GM12891 (cell line): ENCODE results near the gene ZSCAN22.

Experiments
- DNase-seq: peaks from one replicate; pipeline ENCODE4 v3.0.0; 2011; ENCODE audit warnings: low spot score; ENCODE audit not compliant: insufficient read length
- FAIRE-seq: peaks from 2 replicates; lab custom pipeline; 2011; peaks lifted over from hg19 to GRCh38; lab: Jason Lieb, UNC
- PAX5 ChIP-seq: IDR thresholded peaks from 2 replicates; pipeline ENCODE4 v1.6.1; 2011; ENCODE audit warnings: low read length, moderate library complexity, mild to moderate bottlenecking; ENCODE audit not compliant: insufficient read depth, severe bottlenecking
- POLR2A ChIP-seq: IDR thresholded peaks from 2 replicates; pipeline ENCODE4 v1.6.1; 2011; ENCODE audit warnings: low read depth, low read length, control low read depth
- POLR2AphosphoS5 ChIP-seq: IDR thresholded peaks from 2 replicates; pipeline ENCODE4 v1.6.1; 2011; ENCODE audit warnings: low read depth, low read length, control low read depth
- POU2F2 ChIP-seq: IDR thresholded peaks from 2 replicates; pipeline ENCODE4 v1.6.1; 2011; ENCODE audit warnings: low read depth, mild to moderate bottlenecking, control low read depth, low read length, moderate library complexity
- SPI1 ChIP-seq: IDR thresholded peaks from 2 replicates; pipeline ENCODE4 v1.6.1; 2011; ENCODE audit warnings: low read depth, low read length, control low read depth
- TAF1 ChIP-seq: IDR thresholded peaks from 2 replicates; pipeline ENCODE4 v1.6.1; 2011; ENCODE audit warnings: low read depth, low read length, control low read depth

Gene ZSCAN22

DNA sequence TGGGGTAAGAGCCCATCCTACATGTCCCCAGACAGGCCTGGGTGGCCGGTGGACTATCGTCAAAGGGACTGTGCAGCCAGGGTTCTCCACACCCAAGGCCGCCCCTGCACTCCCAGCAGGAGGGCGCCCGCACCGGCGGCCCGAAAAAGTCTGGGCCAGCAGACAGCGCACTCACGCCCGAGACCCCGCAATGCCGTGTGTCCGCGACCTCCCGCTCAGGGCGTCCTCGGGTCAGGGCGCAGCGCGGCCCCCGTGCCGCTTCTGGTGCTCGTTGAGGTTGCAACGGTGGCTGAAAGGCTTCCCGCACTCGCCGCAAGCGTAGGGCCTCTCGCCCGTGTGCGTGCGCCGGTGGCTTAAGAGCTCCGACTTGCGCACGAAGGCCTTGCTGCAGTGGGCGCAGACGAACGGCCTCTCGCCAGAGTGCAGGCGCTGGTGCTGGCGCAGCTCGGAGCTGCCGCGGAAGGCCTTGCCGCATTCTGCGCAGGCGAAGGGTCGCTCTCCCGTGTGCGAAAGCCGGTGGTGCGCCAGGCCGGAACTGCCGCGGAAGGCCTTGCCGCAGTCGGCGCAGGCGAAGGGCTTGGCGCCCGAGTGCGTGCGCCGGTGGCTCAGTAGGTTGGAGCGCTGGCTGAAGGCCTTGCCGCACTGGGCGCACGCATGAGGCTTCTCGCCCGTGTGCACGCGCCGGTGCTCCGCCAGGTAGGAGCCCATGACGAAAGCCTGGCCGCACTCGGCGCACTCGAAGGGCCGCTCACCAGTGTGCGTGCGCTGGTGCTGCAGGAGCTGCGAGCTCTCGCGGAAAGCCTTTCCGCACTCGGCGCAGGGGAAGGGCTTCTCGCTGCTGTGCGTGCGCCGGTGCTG, 29.3 kb downstream of the ZSCAN22 start:
- FAIRE-seq = no peak
- DNase-seq = no peak
- TF ChIP-seq PAX5 (no peak), POU2F2 (no peak), SPI1 (no peak), POLR2A (no peak), TAF1 (no peak), POLR2AphosphoS5 (no peak)

DNA sequence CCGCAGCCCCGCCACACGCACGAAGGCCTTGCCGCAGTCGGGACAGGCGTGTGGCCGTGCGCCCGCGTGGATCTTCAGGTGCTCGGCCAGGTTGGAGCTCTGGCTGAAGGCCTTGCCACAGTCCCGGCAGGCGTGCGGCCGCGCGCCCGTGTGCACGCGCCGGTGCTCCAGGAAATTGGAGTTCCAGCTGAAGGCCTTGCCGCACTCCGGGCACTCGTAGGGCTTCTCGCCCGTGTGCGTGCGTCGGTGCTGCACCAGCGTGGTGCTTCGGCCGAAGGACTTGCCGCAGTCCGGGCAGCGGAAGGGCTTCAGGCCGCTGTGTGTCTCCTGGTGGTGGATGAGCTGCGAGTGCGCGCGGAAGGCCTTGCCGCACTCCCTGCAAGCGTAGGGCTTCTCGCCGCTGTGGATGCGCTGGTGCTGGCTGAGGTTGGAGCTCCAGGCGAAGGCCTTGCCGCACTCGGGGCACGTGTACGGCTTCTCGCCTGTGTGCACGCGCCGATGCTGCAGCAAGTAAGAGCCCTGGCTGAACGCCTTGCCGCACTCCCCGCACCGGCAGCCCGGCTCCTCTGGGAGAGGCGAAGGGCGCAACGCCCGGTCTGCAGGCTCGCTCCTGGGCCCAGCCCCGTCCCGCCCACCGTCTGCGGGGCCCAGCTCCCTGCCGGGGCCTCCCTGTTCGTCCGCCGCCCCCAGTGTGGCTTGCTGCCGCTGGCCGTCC, 30.1 kb downstream of the ZSCAN22 start:
- FAIRE-seq (no peak), DNase-seq (no peak)
- no peak for TF ChIP-seq POU2F2
- no peak for TF ChIP-seq TAF1
- no peak for TF ChIP-seq POLR2AphosphoS5
- TF ChIP-seq SPI1 = no peak
- no peak for TF ChIP-seq PAX5

DNA sequence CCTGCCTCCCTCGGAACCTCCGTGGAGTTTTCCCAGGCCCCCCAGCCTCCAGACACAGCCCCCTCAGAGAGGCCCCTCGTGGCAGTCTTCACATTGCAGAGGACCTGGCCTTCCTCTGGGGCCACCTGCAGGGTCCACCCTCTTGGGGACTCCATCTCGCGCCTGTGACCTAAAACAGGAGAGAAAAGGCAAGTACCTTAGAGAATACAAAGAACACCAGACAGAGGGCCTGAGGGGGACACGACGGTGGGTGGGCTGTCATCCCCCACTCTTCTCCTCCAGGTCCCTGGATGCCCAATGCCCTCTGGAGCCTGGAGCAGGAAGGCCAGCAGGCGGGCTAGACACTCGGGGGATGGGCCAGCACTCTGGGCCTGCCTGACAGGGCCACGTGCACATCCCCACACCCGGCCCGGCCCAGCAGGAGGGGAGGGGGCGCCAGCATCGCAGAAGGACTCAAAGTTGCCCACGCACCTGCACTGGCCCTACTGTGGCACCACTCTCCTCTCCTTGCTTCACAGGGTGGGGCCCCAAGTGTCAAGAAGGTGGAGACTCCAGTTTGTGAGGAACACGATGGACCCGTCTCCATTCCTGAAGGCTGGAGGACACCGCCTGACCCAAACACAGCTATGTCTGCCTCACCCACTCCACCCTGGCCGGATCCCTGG, 30.8 kb downstream of the ZSCAN22 start:
- DNase-seq = no peak
- TF ChIP-seq POU2F2 (no peak), TAF1 (no peak), POLR2A (no peak), POLR2AphosphoS5 (no peak), PAX5 (no peak), SPI1 (no peak)
- FAIRE-seq = no peak

DNA sequence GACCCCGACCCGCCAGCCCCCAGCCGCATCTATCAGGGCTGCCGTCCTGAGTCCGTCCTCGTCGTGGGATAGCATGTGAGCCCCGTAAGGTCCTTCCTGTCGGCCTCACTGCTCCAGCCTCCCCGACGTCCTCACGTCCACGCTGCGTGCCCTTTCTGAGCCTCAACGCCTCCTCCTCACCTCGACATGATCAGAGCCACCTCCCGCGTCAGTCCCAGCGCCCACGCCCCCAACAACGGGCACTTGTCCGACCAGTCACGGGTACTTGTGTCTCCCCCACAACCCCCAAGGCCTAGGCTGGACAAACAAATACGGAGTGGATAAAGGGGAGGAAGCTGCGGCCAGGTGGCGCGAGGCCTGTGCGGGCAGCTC, 35.1 kb downstream of the ZSCAN22 start:
- DNase-seq = peak; percentile 68
- TF ChIP-seq PAX5 (no peak), POLR2A (no peak), SPI1 (no peak), POLR2AphosphoS5 (no peak), POU2F2 (no peak)
- no peak for FAIRE-seq

DNA sequence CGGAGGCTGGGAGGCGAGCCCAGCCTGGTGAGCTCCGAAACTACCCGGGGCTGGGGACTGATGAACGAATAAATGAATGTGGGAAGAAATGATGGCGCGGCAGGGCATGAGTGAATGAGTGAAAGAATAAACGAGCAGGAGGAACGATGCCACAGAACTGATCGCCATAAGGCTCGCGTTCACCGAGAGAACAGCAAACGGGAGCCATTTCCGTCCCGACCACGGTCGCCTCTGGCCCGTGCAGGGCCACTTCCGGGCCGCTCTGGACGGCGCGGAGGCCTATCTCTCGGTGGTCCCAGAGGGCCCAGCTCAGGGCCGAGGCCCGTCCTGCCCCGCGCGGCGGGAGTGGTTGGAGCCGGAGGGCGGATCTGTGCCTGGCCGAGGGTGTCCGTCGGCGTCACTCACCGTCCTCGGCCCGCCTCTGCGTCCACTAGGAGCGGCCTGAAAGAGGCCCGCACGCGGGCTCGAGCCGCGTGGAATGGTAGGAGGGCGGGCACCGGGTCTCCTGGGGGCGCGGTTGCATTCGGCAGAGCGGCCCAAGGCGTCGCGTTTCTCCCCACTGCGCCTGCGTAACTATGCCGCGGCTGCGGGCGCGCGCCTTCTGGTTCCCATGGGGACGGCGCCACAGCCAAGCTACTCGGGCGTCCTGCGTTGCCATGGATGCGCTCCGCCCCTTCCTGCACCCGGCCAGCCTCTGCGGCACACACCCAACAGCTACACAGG, 35.6 kb downstream of the ZSCAN22 start, which contains the start of gene ZNF497:
TSS of gene ZNF497 (minus strand) at position 480 of the 723 bp plus-strand sequence. CDS start 5,116 bp downstream, outside the sequence.
- FAIRE-seq = peak; percentile 100
- peak; percentile 100 for DNase-seq
- 0 out of 2 replicates have a peak, but pooled peaks have one; percentile 34 for TF ChIP-seq POU2F2
- no peak for TF ChIP-seq SPI1
- TF ChIP-seq PAX5 = no peak
- peak; percentile 75; the same call in 1 of the 2 replicates for TF ChIP-seq TAF1
- TF ChIP-seq POLR2A = peak; percentile 84
- TF ChIP-seq POLR2AphosphoS5 = peak; percentile 64; the same call in 1 of the 2 replicates

DNA sequence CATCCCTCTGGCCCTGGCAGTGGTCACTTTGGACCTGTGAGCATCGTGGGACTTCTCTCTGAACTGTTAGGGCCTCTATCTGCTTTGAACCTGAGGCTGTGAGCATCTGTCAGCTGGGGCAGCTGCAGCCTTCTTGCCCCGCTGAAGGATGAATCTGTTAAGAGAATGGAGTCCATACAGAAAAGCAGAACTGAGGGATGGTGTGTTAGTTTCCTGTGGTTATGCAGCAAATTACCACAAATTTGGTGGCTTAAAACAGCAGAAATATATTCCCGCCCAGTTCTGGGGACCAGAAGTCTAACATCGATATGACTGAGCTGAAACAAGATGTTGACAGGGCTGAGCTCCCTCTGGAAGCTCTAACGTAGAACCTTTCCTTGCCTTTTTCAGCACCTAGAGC, 37.4 kb downstream of the ZSCAN22 start:
- TF ChIP-seq POLR2AphosphoS5 (no peak), SPI1 (peak; percentile 89)
- no peak for DNase-seq
- peak; percentile 77 for FAIRE-seq

DNA sequence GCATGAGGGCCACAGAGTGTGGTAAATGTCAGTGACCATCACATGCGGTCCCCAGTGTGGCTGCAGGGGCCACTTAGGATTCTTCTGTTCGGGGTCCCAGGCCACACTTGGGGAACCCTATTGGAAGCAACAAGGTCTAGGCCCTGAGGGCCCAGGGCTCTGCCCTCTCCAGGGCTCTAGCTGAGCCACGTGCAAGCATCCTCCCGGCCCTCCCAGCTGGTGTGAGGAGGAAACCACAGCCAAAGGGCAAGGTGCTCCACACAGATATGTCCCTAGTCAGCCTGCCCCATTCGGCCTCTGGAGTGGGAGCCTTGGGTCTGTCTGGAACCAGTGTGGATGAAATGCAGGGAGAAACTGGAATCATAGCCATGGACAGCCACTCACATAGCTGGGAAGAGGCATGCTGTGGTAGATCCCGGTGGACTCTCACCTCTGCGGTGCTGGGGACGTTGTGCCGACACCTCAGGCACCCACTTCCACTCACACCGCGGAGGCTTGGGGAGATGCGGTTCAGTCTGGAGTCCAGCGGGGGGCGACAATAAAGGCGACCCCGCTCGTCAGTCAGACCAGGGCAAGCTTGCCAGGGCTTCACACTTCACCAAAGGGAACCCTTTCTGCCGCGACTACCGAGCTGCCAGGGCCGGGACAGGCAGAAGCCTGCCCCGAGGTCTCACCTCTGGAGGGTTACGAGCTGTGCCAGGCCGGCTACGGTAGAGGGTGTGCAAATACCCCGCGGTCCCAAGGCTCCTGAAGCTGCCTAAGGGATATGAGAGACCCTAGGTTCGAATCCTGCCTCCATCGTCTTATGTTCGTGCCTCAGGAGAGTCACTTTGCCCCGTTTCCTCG, 40.0 kb downstream of the ZSCAN22 start:
- TF ChIP-seq POU2F2 (no peak), POLR2AphosphoS5 (no peak), PAX5 (no peak), SPI1 (no peak), TAF1 (no peak), POLR2A (no peak)
- DNase-seq = no peak
- no peak for FAIRE-seq

DNA sequence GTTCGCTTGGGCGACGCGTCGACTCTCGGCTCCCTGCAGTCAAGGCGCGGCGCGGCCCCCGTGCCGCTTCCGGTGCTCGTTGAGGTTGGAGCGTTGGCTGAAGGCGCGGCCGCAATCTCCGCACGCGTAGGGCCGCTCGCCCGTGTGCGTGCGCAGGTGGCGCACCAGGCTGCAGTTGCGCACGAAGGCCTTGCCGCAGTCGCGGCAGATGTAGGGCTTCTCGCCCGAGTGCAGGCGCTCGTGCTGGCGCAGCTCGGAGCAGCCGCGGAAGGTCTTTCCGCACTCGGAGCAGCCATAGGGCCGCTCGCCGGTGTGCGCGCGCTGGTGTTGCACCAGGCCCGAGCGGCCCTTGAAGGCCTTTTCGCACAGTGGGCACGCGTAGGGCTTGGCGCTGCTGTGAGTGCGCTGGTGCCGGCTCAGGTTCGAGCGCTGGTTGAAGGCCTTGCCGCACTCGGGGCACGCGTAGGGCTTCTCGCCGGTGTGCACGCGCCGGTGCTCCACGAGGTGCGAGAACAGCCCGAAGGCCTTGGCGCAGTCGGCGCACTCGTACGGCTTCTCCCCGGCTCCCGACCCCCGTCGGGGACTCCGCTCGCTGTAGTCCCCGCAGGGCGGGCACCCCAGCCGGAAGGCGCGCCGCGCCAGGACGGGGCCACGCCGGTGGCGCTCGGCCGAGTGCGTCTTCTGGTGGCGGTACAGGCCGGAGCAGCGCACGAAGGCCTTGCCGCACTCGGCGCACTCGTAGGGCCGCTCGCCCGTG, 41.1 kb downstream of the ZSCAN22 start:
- no peak for TF ChIP-seq SPI1
- TF ChIP-seq POLR2A = no peak
- no peak for TF ChIP-seq TAF1
- no peak for TF ChIP-seq PAX5
- no peak for TF ChIP-seq POU2F2
- TF ChIP-seq POLR2AphosphoS5 = no peak
- DNase-seq (no peak), FAIRE-seq (no peak)
